Keratinocyte (primary cell): ENCODE measurements around the gene CCNK. TPM values are rescaled to one million over a fixed set of nuclear protein-coding genes. Genes with fewer than 3 reads are reported as not detected.

Experiments
- DNase-seq: peaks from one replicate; pipeline ENCODE4 v3.0.0-alpha.2; 2011; ENCODE audit warnings: low read depth, missing footprints, low spot score
- FAIRE-seq: peaks from 2 replicates; lab custom pipeline; 2011; peaks lifted over from hg19 to GRCh38; lab: Jason Lieb, UNC
- H2AFZ ChIP-seq: 2 replicates; pipeline ENCODE4 v1.6.0; 2012; ENCODE audit warnings: low read length, control low read depth, inconsistent platforms; ENCODE audit not compliant: control insufficient read depth
- H3K27ac ChIP-seq: 2 replicates; pipeline ENCODE4 v1.5.1; 2011; ENCODE audit warnings: low read length; ENCODE audit not compliant: control insufficient read depth, insufficient read depth
- H3K27me3 ChIP-seq: 3 replicates; pipeline ENCODE4 v1.6.0; 2011; ENCODE audit warnings: low read length; ENCODE audit not compliant: control insufficient read depth, insufficient read depth; ENCODE audit errors: extremely low read depth
- H3K36me3 ChIP-seq, 2 experiments: 2 replicates in 1 of 2; 3 replicates in 1 of 2; pipeline ENCODE4 v1.5.1; 2011; ENCODE audit warnings: low read length in 2 of 2, mild to moderate bottlenecking in 1 of 2; ENCODE audit not compliant: control insufficient read depth in 2 of 2, insufficient read depth in 2 of 2; ENCODE audit errors: extremely low read depth in 1 of 2
- H3K4me1 ChIP-seq: 3 replicates; pipeline ENCODE4 v1.5.1; 2011; ENCODE audit warnings: low read length; ENCODE audit not compliant: control insufficient read depth, insufficient read depth; ENCODE audit errors: extremely low read depth
- H3K4me2 ChIP-seq: 3 replicates; pipeline ENCODE4 v1.6.0; 2011; ENCODE audit warnings: low read depth, low read length; ENCODE audit not compliant: control insufficient read depth, insufficient read depth; ENCODE audit errors: extremely low read depth
- H3K4me3 ChIP-seq, 3 experiments: fragments of 200-600 bp in 1 of 3; sonication (generic) in 1 of 3; 2 replicates in 2 of 3; 3 replicates in 1 of 3; pipeline ENCODE4 v1.5.1; 2011 to 2016; ENCODE audit warnings: low read length in 3 of 3, mild to moderate bottlenecking in 3 of 3, control low read depth in 2 of 3, inconsistent platforms in 1 of 3, low read depth in 1 of 3, mixed read lengths in 1 of 3, mixed run types in 1 of 3, moderate library complexity in 1 of 3; ENCODE audit not compliant: control insufficient read depth in 2 of 3, insufficient read depth in 2 of 3; ENCODE audit errors: extremely low read depth in 1 of 3
- H3K79me2 ChIP-seq: 2 replicates; pipeline ENCODE4 v1.6.0; 2012; ENCODE audit warnings: low read length; ENCODE audit not compliant: control insufficient read depth, insufficient read depth
- H3K9ac ChIP-seq: 3 replicates; pipeline ENCODE4 v1.6.0; 2011; ENCODE audit warnings: low read length; ENCODE audit not compliant: control insufficient read depth, insufficient read depth; ENCODE audit errors: extremely low read depth
- H3K9me1 ChIP-seq: 3 replicates; pipeline ENCODE4 v1.6.0; 2011; ENCODE audit warnings: low read length; ENCODE audit not compliant: control insufficient read depth, insufficient read depth; ENCODE audit errors: extremely low read depth
- H3K9me3 ChIP-seq: 2 replicates; pipeline ENCODE4 v1.5.1; 2012; ENCODE audit warnings: low read depth, low read length; ENCODE audit not compliant: control insufficient read depth
- H4K20me1 ChIP-seq: 3 replicates; pipeline ENCODE4 v1.6.0; 2011; ENCODE audit warnings: low read length; ENCODE audit not compliant: control insufficient read depth, insufficient read depth; ENCODE audit errors: extremely low read depth
- EZH2 ChIP-seq: IDR thresholded peaks from one replicate; pipeline ENCODE4 v1.6.1; 2012; ENCODE audit warnings: inconsistent platforms, mild to moderate bottlenecking, low read length, moderate library complexity
- dilution Hi-C: fragments of 300-500 bp; cut with MboI; formaldehyde crosslinking; loops from one replicate; pipeline ENCODE4 v1.7.0; 2020; ENCODE audit warnings: low sequenced_read_pairs; ENCODE audit not compliant: extremely low pct_ligation_motif_present
- polyA plus RNA-seq, 5 experiments: library from polyadenylated mRNA; depleted of rRNA in 3 of 5; stranded (reverse) in 3 of 5; stranded (forward) in 1 of 5; unstranded in 1 of 5; fragments of >200 nt; gene quantifications; 1 replicate in 1 of 5; 2 replicates in 3 of 5; 3 replicates in 1 of 5; pipeline versions ENCODE4 v1.2.1 to v1.2.3, GENCODE V29; 2011 to 2012; ENCODE audit warnings: missing spikeins in 2 of 5, low read depth in 1 of 5, low replicate concordance in 1 of 5
- TF ChIP-seq, protein P1 (sequence below), 3 experiments: IDR thresholded peaks in 1 of 3; conservative IDR thresholded peaks in 1 of 3; optimal IDR thresholded peaks in 1 of 3; 2 replicates in 2 of 3; 3 replicates in 1 of 3; pipeline versions ENCODE3 to v1.5.1; 2011; ENCODE audit warnings: low read length in 3 of 3, mild to moderate bottlenecking in 3 of 3, moderate library complexity in 2 of 3, control low read depth in 1 of 3, inconsistent platforms in 1 of 3; ENCODE audit not compliant: insufficient read depth in 2 of 3; ENCODE audit errors: extremely low read depth in 1 of 3

The CCNK gene
- polyA plus RNA-seq, 1 donor (not counting 4 experiments of a cell fraction or from before 2014, with no cell fraction given) = 12.8 TPM

DNA sequence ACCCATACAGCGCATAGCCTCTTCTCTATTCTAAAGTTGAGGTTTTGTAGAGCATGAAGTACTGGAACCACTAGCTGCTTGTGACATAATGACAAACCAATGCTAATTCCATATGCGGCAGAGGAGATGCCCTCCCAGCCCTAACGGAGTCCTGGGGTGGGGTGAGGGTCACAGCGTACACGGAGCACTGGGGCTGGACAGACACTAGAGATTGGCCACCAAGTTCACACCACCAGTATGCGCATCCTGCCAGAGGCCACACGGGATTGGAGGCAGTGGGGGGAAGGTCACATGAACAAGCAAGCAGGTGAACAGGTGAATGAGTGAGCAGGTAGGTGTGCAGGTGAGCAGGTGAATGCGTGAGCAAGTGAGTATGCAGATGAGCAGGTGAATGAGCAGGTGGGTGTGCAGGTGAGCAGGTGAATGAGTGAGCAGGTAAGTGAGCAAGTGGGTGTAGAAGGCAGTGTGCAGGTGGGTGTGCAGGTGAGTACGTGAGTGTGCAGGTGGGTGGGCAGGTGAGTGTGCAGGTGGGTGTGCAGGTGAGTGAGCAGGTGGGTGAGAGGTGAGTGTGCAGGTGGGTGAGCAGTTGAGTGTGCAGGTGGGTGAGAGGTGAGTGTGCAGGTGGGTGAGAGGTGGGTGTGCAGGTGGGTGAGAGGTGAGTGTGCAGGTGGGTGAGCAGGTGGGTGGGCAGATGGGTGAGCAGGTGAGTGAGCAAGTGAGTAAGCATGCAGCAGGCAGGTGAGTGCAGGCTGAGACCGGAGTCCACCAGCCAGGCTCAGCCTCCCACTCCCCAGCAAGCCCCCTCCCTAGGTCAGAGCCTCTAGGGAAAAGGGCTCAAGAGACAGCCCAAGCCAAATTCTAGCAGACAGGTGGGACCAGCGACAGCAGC is 70.1 kb downstream of the CCNK start:
- Histone ChIP-seq H3K4me1 (no peaks in the 10 kb centered on the region), H3K36me3 (no peaks in the 10 kb centered on the region), H3K4me3 (no peak overlapping the region), H4K20me1 (peaks cover 13% of the 10 kb centered on the region), H3K27me3 (no peaks in the 10 kb centered on the region), H3K27ac (no peak overlapping the region), H3K9me1 (no peaks in the 10 kb centered on the region), H3K79me2 (peaks cover 88% of the 10 kb centered on the region), H3K9me3 (no peaks in the 10 kb centered on the region), H3K4me2 (no peak overlapping the region), H2AFZ (no peak overlapping the region), H3K9ac (no peak overlapping the region)
- DNase-seq = no peak
- FAIRE-seq = no peak
- TF ChIP-seq, protein P1, sequence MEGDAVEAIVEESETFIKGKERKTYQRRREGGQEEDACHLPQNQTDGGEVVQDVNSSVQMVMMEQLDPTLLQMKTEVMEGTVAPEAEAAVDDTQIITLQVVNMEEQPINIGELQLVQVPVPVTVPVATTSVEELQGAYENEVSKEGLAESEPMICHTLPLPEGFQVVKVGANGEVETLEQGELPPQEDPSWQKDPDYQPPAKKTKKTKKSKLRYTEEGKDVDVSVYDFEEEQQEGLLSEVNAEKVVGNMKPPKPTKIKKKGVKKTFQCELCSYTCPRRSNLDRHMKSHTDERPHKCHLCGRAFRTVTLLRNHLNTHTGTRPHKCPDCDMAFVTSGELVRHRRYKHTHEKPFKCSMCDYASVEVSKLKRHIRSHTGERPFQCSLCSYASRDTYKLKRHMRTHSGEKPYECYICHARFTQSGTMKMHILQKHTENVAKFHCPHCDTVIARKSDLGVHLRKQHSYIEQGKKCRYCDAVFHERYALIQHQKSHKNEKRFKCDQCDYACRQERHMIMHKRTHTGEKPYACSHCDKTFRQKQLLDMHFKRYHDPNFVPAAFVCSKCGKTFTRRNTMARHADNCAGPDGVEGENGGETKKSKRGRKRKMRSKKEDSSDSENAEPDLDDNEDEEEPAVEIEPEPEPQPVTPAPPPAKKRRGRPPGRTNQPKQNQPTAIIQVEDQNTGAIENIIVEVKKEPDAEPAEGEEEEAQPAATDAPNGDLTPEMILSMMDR (optimal IDR thresholded peaks at IDR 0.05 in 1 of 3, IDR thresholded peaks at IDR 0.05 in 1 of 3, conservative IDR thresholded peaks at IDR 0.05 in 1 of 3; ENCODE audit: extremely low read depth in 1 of 3, insufficient read depth in 2 of 3, low read length in 3 of 3) = no peak
- TF ChIP-seq EZH2 = no peak
- dilution Hi-C loops = no loop called here

DNA sequence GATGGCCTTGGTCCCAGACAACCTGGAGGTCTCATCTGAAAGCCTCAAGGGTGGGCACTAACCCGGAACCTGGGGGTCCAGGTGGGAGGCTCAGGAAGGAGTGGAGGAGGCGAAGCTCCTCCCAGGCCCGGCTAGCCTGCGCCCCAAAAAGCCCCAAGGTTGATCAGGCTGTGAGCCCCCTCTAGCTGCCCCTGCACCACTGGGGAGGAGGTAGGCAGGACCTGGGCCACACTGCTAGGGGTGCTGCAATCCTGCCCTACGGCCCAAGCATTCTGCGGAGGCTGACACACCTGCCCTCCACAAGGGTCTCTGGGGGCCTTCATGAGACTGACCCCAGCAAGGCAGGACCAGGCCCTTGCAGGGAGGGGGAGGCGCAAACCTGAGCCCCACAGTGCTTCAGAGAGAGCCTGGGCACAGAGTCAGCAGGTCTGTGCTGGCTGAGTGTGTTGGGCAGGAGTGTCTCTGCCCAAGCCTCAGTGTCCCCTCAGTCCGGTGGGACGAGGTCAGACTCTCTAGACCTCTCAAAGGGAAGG is 70.9 kb downstream of the CCNK start:
- FAIRE-seq = no peak
- no peak overlapping the region for H3K4me3 ChIP-seq
- H3K36me3 ChIP-seq = no peaks in the 10 kb centered on the region
- no peaks in the 10 kb centered on the region for H3K9me1 ChIP-seq
- no peak for TF ChIP-seq EZH2
- TF ChIP-seq, protein P1 (optimal IDR thresholded peaks at IDR 0.05 in 1 of 3, IDR thresholded peaks at IDR 0.05 in 1 of 3, conservative IDR thresholded peaks at IDR 0.05 in 1 of 3; ENCODE audit: extremely low read depth in 1 of 3, insufficient read depth in 2 of 3, low read length in 3 of 3) = no peak
- H3K4me2 ChIP-seq = no peak overlapping the region
- H2AFZ ChIP-seq = no peak overlapping the region
- H3K9ac ChIP-seq = no peak overlapping the region
- H4K20me1 ChIP-seq = peaks cover 11% of the 10 kb centered on the region
- H3K27me3 ChIP-seq = no peaks in the 10 kb centered on the region
- no peaks in the 10 kb centered on the region for H3K4me1 ChIP-seq
- dilution Hi-C loops = no loop called here
- DNase-seq = no peak
- no peak overlapping the region for H3K27ac ChIP-seq
- H3K79me2 ChIP-seq = peaks cover 83% of the 10 kb centered on the region
- no peaks in the 10 kb centered on the region for H3K9me3 ChIP-seq
